GM12878 (cell line): Measurements from ENCODE around the gene STEAP2. TPM values are rescaled to one million over a fixed set of nuclear protein-coding genes. Genes with fewer than 3 reads are reported as not detected.

ENCODE experiments used
- ATAC-seq: fragments of 200-7000 bp; cut with Tn5 transposase; 3 replicates; pipeline ENCODE4 v1.9.1; 2020; ENCODE audit warnings: mild to moderate bottlenecking, moderate library complexity
- BruUV-seq: library from RNA; stranded (reverse); fragments of 400-500 nt; replicated peaks from 2 replicates; lab custom pipeline; 2021; lab: Mats Ljungman, UMichigan
- CTCF ChIA-PET: fragments of 300-600 bp; sonication (Branson Sonifier 250); formaldehyde crosslinking; extraction: SDS; loops from one replicate; lab custom pipeline; 2021; ENCODE audit warnings: inconsistent platforms; lab: Yijun Ruan, JAX
- POLR2A ChIA-PET: fragments of 350-600 bp; formaldehyde crosslinking; extraction: SDS; loops from one replicate; lab custom pipeline; 2021; ENCODE audit warnings: inconsistent platforms; lab: Charles Lee
- RAD21 ChIA-PET: fragments of 300-600 bp; sonication (Branson Sonifier 250); formaldehyde crosslinking; loops from one replicate; lab custom pipeline; 2023; ENCODE audit warnings: antibody characterized with exemption; ENCODE audit not compliant: unreplicated experiment; lab: Charles Lee
- SMC1A ChIA-PET: fragments of 300-600 bp; sonication (Branson Sonifier 250); formaldehyde crosslinking; loops from one replicate; lab custom pipeline; 2023; ENCODE audit not compliant: unreplicated experiment, uncharacterized antibody; lab: Charles Lee
- DNase-seq: peaks from one replicate; pipeline ENCODE4 v3.0.0-alpha.2; 2011; ENCODE audit warnings: low read depth, low spot score
- FAIRE-seq: peaks from 3 replicates; lab custom pipeline; 2011; peaks lifted over from hg19 to GRCh38; lab: Jason Lieb, UNC
- H2AFZ ChIP-seq: 2 replicates; pipeline ENCODE4 v1.6.0; 2011; ENCODE audit warnings: low read depth, low read length, control low read depth; ENCODE audit not compliant: control insufficient read depth
- H3K27ac ChIP-seq: 2 replicates; pipeline ENCODE4 v1.5.1; 2011; ENCODE audit warnings: control low read depth; ENCODE audit not compliant: control insufficient read depth, insufficient read depth
- H3K27me3 ChIP-seq, 2 experiments: replicated peaks in 1 of 2; 2 replicates each; pipeline versions ENCODE4 v1.6.0 to v1.6.1; 2011; ENCODE audit warnings: low read length in 1 of 2; ENCODE audit not compliant: control insufficient read depth in 2 of 2, insufficient read depth in 2 of 2
- H3K36me3 ChIP-seq, 2 experiments: 2 replicates each; pipeline ENCODE4 v1.5.1; 2011; ENCODE audit warnings: low read length in 1 of 2; ENCODE audit not compliant: control insufficient read depth in 2 of 2, insufficient read depth in 2 of 2
- H3K4me1 ChIP-seq: 2 replicates; pipeline ENCODE4 v1.6.1; 2011; ENCODE audit warnings: mild to moderate bottlenecking, low read length, moderate library complexity, mixed read lengths; ENCODE audit not compliant: control insufficient read depth, insufficient read depth
- H3K4me2 ChIP-seq: 2 replicates; pipeline ENCODE4 v1.6.0; 2011; ENCODE audit warnings: control low read depth; ENCODE audit not compliant: control insufficient read depth, insufficient read depth
- H3K4me3 ChIP-seq: fragments of 200-600 bp; sonication (generic); 2 replicates; pipeline ENCODE4 v1.5.1; 2016
- H3K79me2 ChIP-seq: 2 replicates; pipeline ENCODE4 v1.6.0; 2011; ENCODE audit warnings: low read length; ENCODE audit not compliant: control insufficient read depth, insufficient read depth
- H3K9ac ChIP-seq: 2 replicates; pipeline ENCODE4 v1.8.0; 2011; ENCODE audit warnings: low read length, control low read depth, mixed read lengths; ENCODE audit not compliant: control insufficient read depth, insufficient read depth
- H3K9me3 ChIP-seq: replicated peaks from 3 replicates; pipeline ENCODE4 v1.5.1; 2011; ENCODE audit warnings: mild to moderate bottlenecking, low read length; ENCODE audit not compliant: control insufficient read depth, insufficient read depth
- H4K20me1 ChIP-seq: 2 replicates; pipeline ENCODE4 v1.6.0; 2011; ENCODE audit not compliant: control insufficient read depth, insufficient read depth
- BMI1 ChIP-seq: fragments of 450-650 bp; IDR thresholded peaks from 2 replicates; pipeline ENCODE4 v1.6.1; 2016; ENCODE audit warnings: mild to moderate bottlenecking, moderate library complexity, borderline replicate concordance
- CREM ChIP-seq: IDR thresholded peaks from 2 replicates; pipeline ENCODE4 v1.6.1; 2014; ENCODE audit warnings: antibody characterized with exemption, low read depth
- EP300 ChIP-seq, 2 experiments: fragments of 150-350 bp in 1 of 2; IDR thresholded peaks; 2 replicates each; pipeline ENCODE4 v1.6.1; 2011 to 2012; ENCODE audit warnings: low read depth in 2 of 2, low read length in 2 of 2, borderline replicate concordance in 1 of 2, improper control_type of control experiment in 1 of 2, inconsistent platforms in 1 of 2; ENCODE audit not compliant: control insufficient read depth in 1 of 2
- JUND ChIP-seq: IDR thresholded peaks from 2 replicates; pipeline ENCODE4 v1.6.1; 2012; ENCODE audit warnings: low read depth, mild to moderate bottlenecking, low read length, improper control_type of control experiment, moderate library complexity
- MTA2 ChIP-seq: fragments of 450-650 bp; IDR thresholded peaks from 2 replicates; pipeline ENCODE4 v1.6.1; 2016; ENCODE audit warnings: low read depth, mild to moderate bottlenecking, moderate library complexity
- NR2C1 ChIP-seq: fragments of 450-650 bp; IDR thresholded peaks from 2 replicates; pipeline ENCODE4 v1.6.1; 2017; ENCODE audit warnings: antibody characterized with exemption, mild to moderate bottlenecking, moderate library complexity
- TAF1 ChIP-seq: IDR thresholded peaks from 2 replicates; pipeline ENCODE4 v1.6.1; 2011; ENCODE audit warnings: mild to moderate bottlenecking, low read depth, low read length, borderline replicate concordance
- TARDBP ChIP-seq: IDR thresholded peaks from 2 replicates; pipeline ENCODE4 v1.6.1; 2016; ENCODE audit warnings: borderline replicate concordance
- WGBS: methylation state at CpG from one replicate; pipeline ENCODE4 v1.1.6; 2016; ENCODE audit warnings: low lambda C conversion rate; ENCODE audit not compliant: insufficient replicate concordance, insufficient coverage; ENCODE audit errors: missing lambda C conversion rate; 5-methylcytosine and 5-hydroxymethylcytosine counted together
- in situ Hi-C: fragments of 300-500 bp; cut with MboI; formaldehyde crosslinking; loops from 9 replicates; pipeline ENCODE4 v1.14.3; 2018; ENCODE audit warnings: mixed read lengths
- intact Hi-C: fragments of 100-400 bp; cut with micrococcal nuclease; formaldehyde crosslinking; loops from one replicate; pipeline ENCODE4 v1.14.2; 2022; ENCODE audit not compliant: unreplicated experiment
- polyA plus RNA-seq, 11 experiments: library from polyadenylated mRNA; depleted of rRNA in 4 of 11; unstranded in 6 of 11; stranded (reverse) in 5 of 11; fragments of >200 nt; fragmentation: Nextera tagmentation in 4 of 11; fragmentation: Illumina TruSeq in 1 of 11; extraction: Ambion mirVana in 4 of 11; extraction: Trizol in 1 of 11; gene quantifications; 1 replicate in 1 of 11; 2 replicates in 10 of 11; pipeline versions ENCODE4 v1.2.1 to v1.2.3, GENCODE V29; 2011 to 2016; ENCODE audit warnings: inconsistent platforms in 2 of 11, missing spikeins in 2 of 11, low read depth in 1 of 11
- total RNA-seq, 4 experiments: library from RNA; depleted of rRNA in 3 of 4; stranded (reverse); fragments of >200 nt in 3 of 4; fragmentation: Illumina TruSeq in 1 of 4; extraction: Trizol in 1 of 4; gene quantifications; 2 replicates each; pipeline versions ENCODE4 v1.2.1 to v1.2.3, GENCODE V29; 2013 to 2021
- TF ChIP-seq, protein P1 (sequence below): IDR thresholded peaks from 2 replicates; pipeline ENCODE4 v1.6.1; 2011; ENCODE audit warnings: low read depth, mild to moderate bottlenecking, low read length, moderate library complexity, borderline replicate concordance; ENCODE audit errors: extremely low read depth

Gene STEAP2
- total and polyA plus RNA-seq, 10 of the 15 experiments (the other 5 are each of a cell fraction or from before 2014, with no cell fraction given), result 0.64 to 17.6 (median 1.8) TPM

GRCh38 chr7:90239050-90239449 is 27.5 kb downstream of the STEAP2 start:
- DNase-seq, result no peak
- ChIA-PET CTCF (interaction anchor here (2.1 kb wide), 1 partner anchor 16 kb away, joined by 7 read pairs; no protein-coding TSS in a partner anchor), POLR2A (interaction anchor here (1.1 to 2.8 kb wide), 5 partner anchors 9 to 28 kb away, joined by 3 to 13 read pairs (median 9); no protein-coding TSS in a partner anchor), SMC1A (interaction anchor here (0.9 to 3.9 kb wide), 12 partner anchors 10 to 85 kb away, joined by 3 to 34 read pairs (median 9); partner anchors contain the start of genes STEAP1 and STEAP2), RAD21 (interaction anchor here (0.8 to 2.7 kb wide), 9 partner anchors 15 to 85 kb away, joined by 3 to 27 read pairs (median 4); partner anchors contain the start of genes STEAP1 and STEAP2)
- 95% methylated on average over 3 of the region's 3 CpGs for WGBS
- Histone ChIP-seq H3K4me1 (no peaks in the 10 kb centered on the region), H3K79me2 (no peaks in the 10 kb centered on the region), H3K27me3 (no peaks in the 10 kb centered on the region), H3K9ac (no peak overlapping the region), H2AFZ (peak overlapping the region; percentile 45; the same call in 1 of the 2 replicates), H3K4me3 (no peak overlapping the region), H3K9me3 (no peaks in the 10 kb centered on the region), H4K20me1 (no peaks in the 10 kb centered on the region), H3K27ac (no peak overlapping the region), H3K4me2 (no peak overlapping the region), H3K36me3 (no peaks in the 10 kb centered on the region)
- in situ Hi-C loops (no loop called here), intact Hi-C loops (no loop called here)
- no TSS peak for BruUV-seq
- ATAC-seq, result no peak
- no peak for FAIRE-seq
- no peak for TF ChIP-seq TAF1
- no peak for TF ChIP-seq MTA2
- no peak for TF ChIP-seq NR2C1
- TF ChIP-seq, protein P1, sequence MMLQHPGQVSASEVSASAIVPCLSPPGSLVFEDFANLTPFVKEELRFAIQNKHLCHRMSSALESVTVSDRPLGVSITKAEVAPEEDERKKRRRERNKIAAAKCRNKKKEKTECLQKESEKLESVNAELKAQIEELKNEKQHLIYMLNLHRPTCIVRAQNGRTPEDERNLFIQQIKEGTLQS, result no peak
- TF ChIP-seq CREM, result no peak
- TF ChIP-seq EP300 (IDR thresholded peaks at IDR 0.05; ENCODE audit: borderline replicate concordance in 1 of 2, control insufficient read depth in 1 of 2, low read depth in 2 of 2, low read length in 2 of 2), result no peak
- no peak for TF ChIP-seq TARDBP
- TF ChIP-seq BMI1, result no peak
- TF ChIP-seq JUND, result no peak
